Left cardiac atrium (tissue), 4 donors: ENCODE results near the gene CUL5. TPM values are rescaled to one million over a fixed set of nuclear protein-coding genes. Genes with fewer than 3 reads are reported as not detected.

Experiments used
- ATAC-seq, 2 donors: fragments of 200-7000 bp; cut with Tn5 transposase; one replicate each; pipeline ENCODE4 v1.9.1; 2020; ENCODE audit warnings: mild to moderate bottlenecking in 2 of 2, moderate library complexity in 2 of 2
- DNase-seq: peaks from one replicate; pipeline ENCODE4 v3.0.0-alpha.2; 2020
- intact Hi-C, 2 donors: fragments of 100-400 bp; cut with DNase I; formaldehyde crosslinking; loops; one replicate each; pipeline versions ENCODE4 v1.14.1 to v1.15.1; 2022 to 2023
- long read RNA-seq: library from polyadenylated mRNA; unstranded; transcript quantifications from one replicate; pipeline ENCODE4 v2.0.0, GENCODE V29; 2021
- total RNA-seq, 2 donors: library from RNA; stranded (reverse); fragmentation: NEBNext Ultra II Directional; extraction: Animal tissue kit (Norgen Biotek cat#: 25700); gene quantifications; one replicate each; pipeline ENCODE4 v1.2.1, GENCODE V29; 2021
- donor health status: DM: no; HTN: yes; CAD: no.
- donor health status: DM: no; HTN: yes; CAD: no; lungs with severe emphysema.
- donor health status: DM: yes; HTN: yes; CAD: no.
- donor health status: Dilated cardiomyopathy.

CUL5 gene
- total RNA-seq, result 10 to 100 TPM; 37.9 to 40.5 TPM
- long read RNA-seq, full-length matches to known transcripts, result 4 of 44 reads
- long read RNA-seq, partial matches to known transcripts, result 31 of 44 reads
- long read RNA-seq, other reads (novel, unspliced or antisense), result 9 of 44 reads

- DNase-seq, result peak; percentile 94
- ATAC-seq, result peak; percentile 97 to 98
- intact Hi-C loops, result no loop called here
Measured at GRCh38 chr11:108008656-108009496, at the start of gene CUL5. Gene CUL5 (plus strand): TSS chr11:108008898. CDS start chr11:108009349, 451 bp downstream.

GRCh38 chr11:107961480-107961879 is 47.2 kb upstream of the CUL5 start:
- no peak for ATAC-seq
- intact Hi-C loops, result no loop called here
- no peak for DNase-seq

DNA sequence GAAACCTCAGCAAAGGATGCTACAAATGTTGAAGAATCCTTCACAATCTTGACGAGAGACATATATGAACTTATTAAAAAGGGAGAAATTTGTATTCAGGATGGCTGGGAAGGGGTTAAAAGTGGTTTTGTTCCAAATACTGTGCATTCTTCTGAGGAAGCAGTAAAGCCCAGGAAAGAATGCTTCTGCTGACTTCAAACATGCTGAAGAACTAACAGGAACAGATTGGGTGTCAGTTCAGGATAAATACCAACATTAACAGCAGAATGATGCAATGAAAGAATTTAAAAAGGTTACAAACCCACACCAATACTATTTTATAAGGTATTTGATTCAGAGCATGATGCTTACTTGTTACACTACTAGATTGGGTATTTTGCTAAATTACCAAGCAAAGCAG is 46.5 kb upstream of the CUL5 start:
- DNase-seq (no peak), ATAC-seq (no peak)
- intact Hi-C loops, result no loop called here

DNA sequence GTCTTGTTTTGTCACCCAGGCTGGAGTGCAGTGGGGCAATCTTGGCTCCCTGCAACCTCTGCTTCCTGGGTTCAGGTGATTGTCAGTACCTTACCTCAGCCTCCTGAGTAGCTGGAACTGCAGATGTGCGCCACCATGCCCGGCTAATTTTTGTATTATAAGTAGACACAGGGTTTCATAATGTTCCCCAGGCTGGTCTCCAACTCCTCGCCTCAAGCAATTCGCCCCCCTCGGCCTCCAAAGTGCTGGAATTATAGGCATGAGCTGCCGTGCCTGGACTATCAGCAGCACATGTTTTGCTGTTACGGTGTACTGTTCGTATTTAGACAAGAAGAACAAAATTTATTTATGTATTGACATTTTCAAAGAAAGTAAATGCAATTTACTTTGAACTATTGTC is 45.6 kb upstream of the CUL5 start:
- ATAC-seq, result no peak
- intact Hi-C loops, result no loop called here

GRCh38 chr11:107969219-107969618 is 39.5 kb upstream of the CUL5 start:
- intact Hi-C loops, result no loop called here
- ATAC-seq, result no peak

More for the DNA sequence above, 45.6 kb upstream of the CUL5 start:
- DNase-seq, result no peak

DNA sequence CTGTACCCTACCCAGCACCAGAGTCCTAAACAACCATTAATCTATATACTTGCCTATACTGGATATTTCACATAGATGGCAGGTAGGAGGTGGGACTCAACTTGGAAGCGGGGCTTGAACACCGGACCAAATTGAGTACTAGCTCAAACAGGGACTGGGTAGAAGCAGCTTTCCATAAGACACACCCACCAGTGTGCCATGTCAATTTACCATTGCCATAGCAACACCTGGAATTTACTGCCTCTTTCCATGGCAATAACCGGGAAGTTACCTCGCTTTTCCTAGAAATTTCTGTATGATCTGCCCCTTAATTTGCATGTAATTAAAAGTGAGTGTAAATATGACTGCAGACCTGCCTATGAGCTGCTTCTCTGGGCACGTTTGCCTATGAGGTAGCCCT is 38.6 kb upstream of the CUL5 start:
- no peak for DNase-seq
- ATAC-seq, result no peak
- intact Hi-C loops, result no loop called here

More at GRCh38 chr11:107969219-107969618, 39.5 kb upstream of the CUL5 start:
- no peak for DNase-seq

DNA sequence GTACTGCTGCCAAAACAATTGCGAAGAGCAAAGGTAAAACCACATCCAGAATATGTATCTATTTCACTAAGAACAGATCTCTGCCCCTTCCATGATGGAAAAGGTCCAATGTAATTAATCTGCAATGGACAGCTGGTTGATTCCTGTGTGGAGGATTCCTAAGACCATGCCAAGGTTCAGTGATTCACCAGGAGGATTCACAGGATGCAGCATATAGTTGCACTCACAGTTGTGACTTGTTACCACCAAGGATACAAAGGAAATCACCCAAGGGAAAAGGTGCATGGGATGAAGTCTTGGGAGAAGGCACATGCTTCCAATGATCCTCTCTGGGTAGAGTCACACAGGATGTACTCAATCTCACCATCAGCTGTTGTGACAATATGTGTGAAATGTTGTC is 35.1 kb upstream of the CUL5 start:
- intact Hi-C loops, result no loop called here
- ATAC-seq (no peak), DNase-seq (no peak)

DNA sequence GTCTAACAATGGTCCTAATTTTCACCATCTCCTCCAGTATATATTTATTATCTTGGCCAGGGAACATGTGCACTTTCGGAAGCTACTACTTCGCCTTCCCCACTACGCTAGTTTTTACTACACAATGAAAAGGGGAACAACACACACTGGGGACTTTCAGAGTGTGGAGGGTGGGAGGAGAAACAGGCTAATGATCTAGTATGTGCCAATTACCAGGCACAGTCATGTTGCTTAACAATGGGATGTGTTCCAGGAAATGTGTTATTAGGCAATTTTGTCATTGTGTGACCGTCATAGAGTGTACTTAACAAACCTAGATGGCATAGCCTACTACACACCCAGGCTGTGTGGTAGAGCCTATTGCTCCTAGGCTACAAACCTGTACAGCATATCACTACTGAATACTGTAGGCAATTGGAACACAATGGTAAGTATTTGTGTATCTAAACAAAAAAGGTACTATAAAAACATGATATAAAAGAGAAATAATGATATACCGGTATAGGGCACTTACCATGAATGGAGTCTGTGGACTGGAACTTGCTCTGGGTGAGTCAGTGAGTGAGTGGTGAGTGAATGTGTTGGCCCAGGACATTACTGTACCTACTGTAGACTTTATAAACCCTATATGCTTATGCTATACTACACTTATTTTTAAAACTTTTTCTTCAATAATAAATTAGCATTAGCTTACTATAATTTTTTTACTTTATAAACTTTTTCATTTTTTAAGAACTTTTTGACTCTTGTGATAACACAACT is 20.1 kb upstream of the CUL5 start:
- intact Hi-C loops, result no loop called here
- ATAC-seq, result no peak
- no peak for DNase-seq

GRCh38 chr11:107991868-107992414 is 16.8 kb upstream of the CUL5 start:
- intact Hi-C loops, result no loop called here
- DNase-seq (no peak), ATAC-seq (no peak)

DNA sequence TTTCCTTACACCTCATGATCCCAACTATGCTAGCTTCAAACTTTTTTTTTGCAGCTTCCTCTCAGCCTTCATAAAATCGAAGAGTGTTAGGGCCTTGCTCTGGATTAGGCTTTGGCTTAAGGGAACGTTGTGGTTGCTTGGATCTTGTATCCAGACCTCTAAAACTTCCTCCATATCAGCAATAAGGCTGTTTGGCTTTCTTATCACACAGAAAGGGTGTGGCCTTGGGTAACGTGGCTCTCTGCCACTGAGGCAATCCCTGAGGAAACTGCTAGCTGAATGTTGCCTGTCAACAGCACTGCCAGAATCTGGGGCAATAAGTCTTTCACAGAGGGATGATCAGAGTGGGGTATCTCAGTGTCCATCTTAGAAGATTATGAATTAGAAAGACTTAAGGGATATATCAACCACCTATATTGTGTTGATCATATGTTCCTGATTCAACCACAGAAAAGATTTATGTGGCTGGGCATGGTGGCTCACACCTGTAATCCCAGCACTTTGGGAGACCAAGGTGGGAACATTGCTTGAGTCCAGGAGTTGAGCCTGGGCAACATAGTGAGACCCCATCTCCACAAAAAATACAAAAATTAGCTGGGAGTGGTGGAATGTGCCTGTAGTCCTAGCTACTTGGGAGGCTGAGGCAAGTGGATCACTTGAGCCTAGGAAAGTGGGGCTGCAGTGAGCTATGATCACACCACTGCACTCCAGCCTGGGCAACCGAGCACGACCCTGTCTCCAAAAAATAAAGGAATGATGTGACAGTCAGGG is 12.5 kb upstream of the CUL5 start:
- ATAC-seq, result peak in 1 of 2 donors; percentile 45
- no peak for DNase-seq
- intact Hi-C loops, result no loop called here

DNA sequence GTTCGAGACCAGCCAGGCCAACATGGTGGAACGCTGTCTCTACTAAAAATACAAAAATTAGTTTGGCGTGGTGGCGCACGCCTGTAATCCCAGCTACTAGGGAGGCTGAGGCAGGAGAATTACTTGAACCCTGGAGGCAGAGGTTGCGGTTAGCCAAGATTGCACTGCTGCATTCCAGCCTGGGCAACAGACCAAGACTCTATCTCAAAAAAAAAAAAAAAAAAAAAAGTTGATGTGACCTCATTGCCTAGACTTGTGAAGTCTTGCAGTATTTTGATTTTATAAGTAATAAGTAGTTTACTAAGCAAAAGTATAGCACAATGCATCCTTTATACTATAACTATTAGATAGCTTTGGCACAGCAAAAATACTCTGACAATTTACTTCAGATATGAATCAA is 9.9 kb upstream of the CUL5 start:
- intact Hi-C loops, result no loop called here
- ATAC-seq (no peak), DNase-seq (no peak)

DNA sequence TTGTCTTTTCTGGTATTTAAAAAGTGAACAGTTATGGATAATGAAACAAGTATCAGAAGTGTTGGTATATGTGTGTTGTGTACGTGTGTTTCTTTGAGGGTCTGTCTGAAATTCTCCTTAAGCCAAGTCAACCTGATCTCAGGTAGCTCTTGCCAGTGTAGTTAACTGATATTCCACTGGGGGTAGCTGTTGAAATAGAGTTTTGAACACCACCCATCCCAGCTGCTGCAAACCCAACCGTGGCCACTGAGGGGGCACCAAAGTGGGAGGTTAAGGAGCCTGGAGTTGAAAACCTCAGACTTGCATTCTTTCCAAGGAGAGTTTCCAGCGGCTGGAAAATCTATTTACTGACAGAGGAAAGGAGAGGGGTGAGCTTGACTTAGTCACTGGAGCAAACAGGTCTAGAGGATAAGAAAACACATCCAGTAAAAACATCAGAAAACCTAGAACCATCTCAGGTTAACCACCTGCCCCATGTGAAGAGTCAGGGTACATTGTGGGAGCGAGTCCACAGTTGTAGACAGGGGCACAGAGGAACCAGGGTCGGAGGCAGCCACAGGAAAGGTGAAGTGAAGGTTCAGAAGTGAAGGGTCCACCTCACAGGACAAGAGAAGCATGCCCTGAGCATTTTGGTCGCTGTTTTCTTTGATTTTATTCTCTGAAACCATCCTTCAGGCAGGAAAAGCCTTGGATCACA is 8.8 kb upstream of the CUL5 start:
- DNase-seq, result no peak
- intact Hi-C loops, result no loop called here
- peak in 1 of 2 donors; percentile 38 for ATAC-seq

GRCh38 chr11:108002476-108002875 is 6.2 kb upstream of the CUL5 start:
- ATAC-seq, result no peak
- intact Hi-C loops, result no loop called here
- no peak for DNase-seq

DNA sequence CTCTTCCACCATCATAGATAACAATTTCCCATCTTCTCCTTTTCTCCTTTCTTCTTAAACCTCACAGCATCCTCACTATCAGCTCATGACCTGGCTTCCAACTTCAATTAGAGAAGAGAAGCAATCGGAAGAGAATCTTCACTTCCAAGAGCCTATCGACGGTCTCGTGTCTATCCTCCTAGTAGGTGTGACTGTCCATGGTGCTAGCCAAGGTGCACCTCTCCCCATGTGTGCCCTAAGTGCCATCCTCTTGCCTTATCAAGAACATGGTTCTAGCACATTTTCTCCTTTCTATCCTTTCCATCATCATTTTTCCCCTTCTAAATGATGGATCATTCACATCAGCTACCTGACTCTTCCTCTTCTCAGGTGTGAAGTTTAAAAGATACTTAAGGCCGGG is 5.1 kb upstream of the CUL5 start:
- intact Hi-C loops, result no loop called here
- DNase-seq, result no peak
- ATAC-seq, result no peak

DNA sequence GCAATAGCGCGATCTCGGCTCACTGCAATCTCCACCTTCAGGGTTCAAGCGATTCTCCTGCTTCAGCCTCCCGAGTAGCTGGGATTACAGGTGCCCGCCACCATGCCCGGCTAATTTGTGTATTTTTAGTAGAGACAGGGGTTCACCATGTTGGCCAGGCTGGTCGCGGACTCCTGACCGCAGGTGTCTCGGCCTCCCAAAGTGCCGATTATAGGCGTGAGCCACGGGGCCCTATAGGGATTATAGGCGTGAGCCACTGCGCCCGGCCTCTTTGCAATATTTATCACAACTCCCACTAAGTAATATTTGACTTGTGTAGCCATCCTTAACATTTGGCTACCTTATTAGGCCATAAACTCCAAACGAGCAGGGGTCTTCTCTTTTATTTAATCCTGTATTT is 879 bp upstream of the CUL5 start:
- no peak for ATAC-seq
- DNase-seq, result peak; percentile 20
- intact Hi-C loops, result no loop called here

- DNase-seq (no peak), ATAC-seq (peak; percentile 3 to 19)
- intact Hi-C loops, result loop anchor here in 1 of 2 donors (10.0 kb wide), 1 partner anchor 215 kb away; the partner anchor contains the start of genes ATM and NPAT
Measured at GRCh38 chr11:108009497-108010370, 1.0 kb downstream of the CUL5 start.

DNA sequence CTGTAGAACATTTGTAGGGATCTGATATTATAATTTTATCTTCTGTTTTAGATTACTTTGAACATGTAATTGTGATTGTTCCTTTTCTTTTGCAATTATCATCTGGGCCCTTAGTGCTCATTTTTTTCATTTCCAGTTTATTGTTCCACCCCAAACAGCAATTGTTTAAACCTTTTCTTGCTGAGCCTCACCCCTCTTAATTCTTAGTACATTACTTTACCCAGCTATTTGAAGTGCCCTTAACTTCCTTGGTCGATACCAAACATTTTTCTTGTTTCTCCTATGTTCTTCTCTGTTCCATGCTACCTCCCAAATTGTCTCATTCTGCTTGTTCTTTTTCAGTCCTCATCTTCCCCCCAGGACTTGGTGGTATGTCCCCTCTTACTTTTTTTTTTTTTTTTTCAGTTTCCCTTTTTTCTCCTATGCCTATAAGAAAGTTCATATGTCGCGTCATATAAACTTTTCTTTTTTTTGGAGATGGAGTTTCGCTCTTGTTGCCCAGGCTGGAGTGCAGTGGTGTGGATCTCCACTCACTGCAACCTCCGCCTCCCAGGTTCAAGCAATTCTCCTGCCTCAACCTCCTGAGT is 3.5 kb downstream of the CUL5 start:
- DNase-seq (no peak), ATAC-seq (no peak)
- intact Hi-C loops, result loop anchor here in 1 of 2 donors (10.0 kb wide), 1 partner anchor 213 kb away; the partner anchor contains the start of genes ATM and NPAT
